NK-92 treated with Interleukin-12 subunit alpha and Interleukin-12 subunit beta, amount 100 ng/mL, for 24 hours (cell line): ENCODE results near the gene TRERF1.
A peak's percentile ranks its signal among the peaks of the same experiment; 100 is the strongest.

Experiments
- DNase-seq: peaks from one replicate; lab custom pipeline; 2025; lab: John Stamatoyannopoulos, UW

TRERF1 gene

DNA sequence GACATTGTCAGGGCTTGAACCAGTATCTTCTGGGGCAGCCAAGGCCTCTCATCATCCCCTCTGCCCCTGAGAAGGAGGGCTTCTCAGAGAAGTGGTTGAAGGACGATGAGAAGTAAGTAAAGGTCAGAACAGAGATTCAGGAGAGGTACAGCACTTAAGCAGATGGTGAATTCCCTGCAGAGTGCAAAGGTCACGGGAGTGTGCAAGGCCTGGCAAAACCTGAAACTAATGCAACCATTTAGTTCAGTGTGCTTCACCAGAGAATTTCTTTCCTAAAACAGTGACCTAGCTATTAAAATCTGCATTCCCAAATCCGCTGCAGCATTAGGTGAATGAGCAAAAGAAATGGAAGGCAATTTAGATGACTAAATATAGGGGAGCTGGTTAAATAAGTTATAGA is 58.4 kb downstream of the TRERF1 start:
- no peak for DNase-seq

DNA sequence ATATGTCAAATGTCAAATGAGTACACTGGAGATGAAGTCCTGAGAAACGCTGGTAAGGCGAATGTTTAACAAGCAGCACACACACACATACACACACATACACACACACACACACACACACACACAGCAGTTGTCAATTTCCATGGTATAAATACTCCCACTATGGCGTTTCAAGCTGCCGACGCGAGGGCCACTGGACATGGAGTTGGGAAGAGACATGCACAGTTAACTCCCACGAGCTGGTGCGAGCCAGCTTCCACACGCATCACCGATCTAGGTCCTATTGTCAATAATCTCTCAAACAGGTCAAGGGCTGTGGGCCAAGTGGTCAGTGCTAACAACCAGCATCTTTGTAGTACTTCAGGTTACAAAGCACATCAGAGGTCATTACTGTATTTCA is 58.9 kb downstream of the TRERF1 start:
- DNase-seq = no peak

DNA sequence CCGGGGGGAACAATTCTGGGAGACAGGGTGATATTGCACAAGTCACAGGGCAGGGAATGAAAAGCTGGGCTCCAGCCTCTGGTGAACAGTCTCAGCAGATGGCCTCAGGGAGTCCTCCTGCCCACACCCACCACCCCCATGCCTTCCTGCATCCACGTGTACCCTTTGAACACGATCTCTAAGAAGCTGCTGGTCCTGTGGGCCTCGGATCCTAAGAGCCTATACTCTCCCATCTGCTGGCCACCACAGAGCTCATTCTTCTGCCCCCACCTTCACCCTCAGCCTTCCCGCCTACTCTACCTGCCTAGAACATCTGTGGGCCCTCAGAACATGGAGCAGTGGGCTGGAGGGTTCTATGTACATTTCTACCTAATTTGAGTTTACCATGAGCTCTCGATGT is 60.3 kb downstream of the TRERF1 start:
- DNase-seq = no peak

DNA sequence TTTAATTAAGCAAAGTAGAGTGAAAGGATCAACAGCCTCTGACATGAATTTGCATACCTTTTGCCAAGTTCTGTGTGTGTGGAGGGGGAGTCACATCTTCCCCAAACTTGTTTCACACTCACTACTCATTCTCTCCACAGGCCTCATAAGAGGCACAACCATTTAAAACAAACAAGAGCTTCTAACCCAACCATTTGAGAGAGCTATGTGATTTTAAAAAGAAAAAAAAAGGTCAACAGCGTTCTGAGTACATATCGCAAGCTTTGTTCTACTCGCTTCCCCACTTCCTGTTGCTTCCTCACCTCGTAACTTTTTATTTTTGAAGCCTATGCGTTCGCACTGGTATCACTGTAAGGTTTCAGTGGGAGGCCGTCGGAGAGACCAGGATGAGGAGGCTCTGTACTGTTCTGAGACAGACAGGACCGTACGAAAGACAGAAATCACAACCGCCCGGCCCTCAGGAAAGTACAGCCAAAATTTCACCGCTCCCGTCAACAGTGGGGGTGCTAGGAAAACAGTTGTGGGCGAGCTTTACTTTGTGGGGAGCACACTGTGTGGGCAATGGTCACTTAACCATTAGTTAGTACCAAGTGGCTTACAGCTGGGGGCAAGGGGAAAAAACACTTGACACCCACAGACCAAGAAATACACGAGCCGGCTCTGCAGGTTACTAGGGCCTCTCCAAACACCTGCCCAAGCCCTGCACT is 61.3 kb downstream of the TRERF1 start:
- DNase-seq = peak; percentile 41

DNA sequence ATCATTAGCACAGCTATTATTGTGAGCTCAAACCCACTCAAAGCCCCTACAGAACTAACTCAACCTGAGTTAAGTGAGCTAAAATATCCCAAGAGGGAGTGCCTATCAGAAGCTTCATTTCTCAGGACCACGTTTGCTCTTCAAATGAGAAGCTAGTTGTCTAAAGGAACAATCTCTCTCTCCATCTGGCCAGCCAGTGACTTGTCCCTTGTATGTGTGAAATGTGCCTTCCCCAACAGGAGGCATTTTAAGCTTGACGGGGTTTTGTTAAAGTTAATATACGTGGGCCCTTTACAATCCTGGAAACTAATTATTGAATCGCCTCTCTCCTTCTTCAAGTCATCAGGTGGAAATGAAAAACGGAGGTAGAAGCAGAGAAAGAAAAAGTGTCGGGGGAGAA is 62.0 kb downstream of the TRERF1 start:
- DNase-seq = no peak

DNA sequence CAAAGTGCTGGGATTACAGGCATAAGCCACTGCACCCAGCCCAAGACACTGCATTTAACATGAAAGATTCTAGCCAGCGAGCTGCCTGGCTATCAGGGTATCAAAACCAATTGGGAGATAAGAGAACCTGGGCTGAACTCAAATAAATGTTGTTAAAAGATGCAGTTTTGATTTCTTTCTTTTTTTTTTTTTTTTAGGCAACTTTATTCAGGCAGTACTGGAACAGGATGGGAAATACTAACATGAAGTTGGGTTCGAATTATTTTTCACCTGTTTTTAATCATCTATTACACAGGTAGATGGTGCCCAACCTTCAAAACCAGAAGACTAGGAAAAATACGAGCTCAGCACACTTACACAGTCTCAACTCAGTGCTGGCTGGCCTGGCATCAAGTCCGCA is 63.7 kb downstream of the TRERF1 start:
- DNase-seq = no peak

DNA sequence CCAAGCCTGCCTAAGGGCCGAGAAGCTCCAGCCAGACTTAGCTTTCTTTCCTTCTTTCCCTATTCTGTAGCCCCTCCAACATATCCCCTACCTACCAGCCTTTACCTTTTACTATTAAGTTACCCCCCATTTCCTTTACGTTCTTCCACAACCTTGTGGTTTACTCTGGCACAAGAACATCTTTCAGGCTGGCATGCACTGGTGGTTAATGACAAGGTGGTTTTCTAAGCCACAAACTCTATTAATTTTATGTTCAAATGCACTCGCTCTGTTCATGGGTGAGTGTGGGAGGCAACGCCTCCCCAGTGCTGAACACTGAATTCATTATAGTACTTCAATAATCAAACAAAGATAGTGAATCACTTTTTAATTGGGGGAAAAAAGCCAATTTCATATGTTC is 64.4 kb downstream of the TRERF1 start:
- DNase-seq = peak; percentile 15

DNA sequence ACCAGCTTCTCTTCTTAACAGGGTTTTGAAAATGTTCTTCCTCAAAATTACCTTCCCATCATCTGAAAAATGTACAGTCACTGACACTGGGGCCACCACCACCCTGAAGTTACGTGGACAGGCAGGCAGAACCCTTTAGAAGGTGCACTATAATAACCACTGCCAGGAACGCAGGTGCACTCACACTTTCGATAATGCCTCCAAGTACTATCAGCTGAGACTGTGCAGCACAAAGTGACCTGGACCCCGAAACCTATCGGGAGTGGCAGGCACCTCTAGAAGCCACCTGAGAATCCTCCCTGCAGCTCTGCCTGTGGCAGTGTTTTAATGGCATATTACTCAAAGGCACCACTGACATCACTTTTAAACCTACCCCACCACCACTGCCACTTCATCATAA is 66.4 kb downstream of the TRERF1 start:
- DNase-seq = no peak

DNA sequence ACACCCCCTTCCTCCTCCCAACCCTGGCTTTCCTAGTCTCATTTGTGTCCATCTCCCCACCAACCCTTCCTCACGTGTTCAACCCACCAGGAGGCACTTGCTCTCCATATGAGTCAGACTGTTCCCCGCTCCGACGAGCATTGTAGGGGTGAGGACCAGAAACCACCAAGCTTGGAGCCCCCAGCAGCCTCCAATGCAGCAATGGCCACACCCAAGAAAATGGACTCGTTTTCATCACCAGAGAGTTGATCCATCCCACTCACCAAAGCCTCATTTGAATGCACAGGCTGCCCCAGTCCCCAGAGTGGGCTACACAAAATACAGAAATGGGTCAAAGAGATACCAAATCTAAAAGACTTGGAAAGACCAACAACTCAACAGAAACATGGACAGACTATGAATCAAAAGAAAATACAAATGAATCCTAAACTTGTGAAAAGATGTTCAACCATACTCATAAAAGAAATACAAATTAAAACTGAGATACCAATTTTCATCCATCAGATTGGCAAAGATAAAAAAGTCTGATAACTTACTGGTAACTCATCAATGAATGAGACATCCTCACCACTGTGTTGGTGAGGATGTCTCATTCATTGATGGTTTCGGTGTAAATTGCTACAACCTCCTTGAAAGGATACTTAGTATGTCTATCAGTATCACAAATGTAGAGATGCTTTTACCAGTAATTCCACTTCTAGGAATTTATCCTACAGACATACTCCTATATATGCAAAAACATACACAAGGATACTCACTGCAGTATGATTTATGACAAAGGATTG is 68.1 kb downstream of the TRERF1 start:
- no peak for DNase-seq

DNA sequence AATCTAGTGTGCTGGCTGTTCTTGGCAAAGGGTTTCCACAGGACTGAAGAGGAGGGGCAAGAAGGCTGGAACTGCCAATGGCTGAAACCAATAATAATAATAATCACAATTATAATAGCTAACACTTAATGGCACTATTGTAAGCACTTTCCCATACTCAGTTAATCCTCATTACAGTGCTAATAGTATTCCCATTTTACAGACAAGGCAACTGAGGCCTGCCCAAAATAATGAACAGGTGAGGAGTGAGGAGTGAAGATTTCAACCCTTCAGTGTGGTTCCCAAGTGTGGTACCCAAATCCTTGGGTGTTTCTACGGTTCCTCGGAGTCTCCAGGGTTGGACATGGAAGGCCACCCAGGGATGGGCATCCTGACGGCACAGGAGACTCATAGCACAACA is 69.9 kb downstream of the TRERF1 start:
- DNase-seq = no peak

DNA sequence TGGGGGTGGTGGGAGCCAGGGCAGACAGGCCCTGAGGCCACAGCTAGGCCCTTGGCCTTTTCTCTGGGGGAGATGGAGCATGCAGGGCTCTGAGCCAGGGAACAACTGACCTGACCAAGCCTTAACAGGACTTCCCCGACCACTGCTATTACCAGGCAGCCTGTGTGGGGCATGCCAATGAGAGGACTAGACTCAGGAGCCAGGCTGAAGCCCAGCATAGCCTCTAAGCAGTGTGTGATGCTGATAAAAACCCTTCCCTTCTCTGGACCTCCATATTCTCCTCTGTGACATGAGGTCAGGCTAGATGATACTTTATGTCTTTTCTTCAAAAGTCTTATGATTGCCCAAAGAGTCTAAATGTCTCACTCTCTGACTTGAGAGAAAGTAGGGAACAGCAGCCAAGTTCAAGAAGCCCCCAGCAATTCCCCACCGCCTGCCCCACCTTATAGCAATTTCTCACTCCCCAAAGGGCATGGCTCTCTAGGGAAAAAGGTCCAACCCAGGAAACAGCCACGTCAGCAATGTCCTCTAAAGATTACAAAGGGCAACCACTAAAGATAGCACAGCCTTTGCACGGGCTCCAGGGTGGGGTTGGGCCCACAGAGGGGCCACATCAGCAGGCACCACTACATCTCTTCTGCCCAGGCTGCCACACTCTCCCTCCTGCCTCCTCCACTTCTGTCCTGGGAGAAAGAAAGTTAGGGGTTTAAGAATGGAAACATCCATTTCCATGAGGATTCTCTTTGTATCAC is 71.3 kb downstream of the TRERF1 start:
- no peak for DNase-seq

DNA sequence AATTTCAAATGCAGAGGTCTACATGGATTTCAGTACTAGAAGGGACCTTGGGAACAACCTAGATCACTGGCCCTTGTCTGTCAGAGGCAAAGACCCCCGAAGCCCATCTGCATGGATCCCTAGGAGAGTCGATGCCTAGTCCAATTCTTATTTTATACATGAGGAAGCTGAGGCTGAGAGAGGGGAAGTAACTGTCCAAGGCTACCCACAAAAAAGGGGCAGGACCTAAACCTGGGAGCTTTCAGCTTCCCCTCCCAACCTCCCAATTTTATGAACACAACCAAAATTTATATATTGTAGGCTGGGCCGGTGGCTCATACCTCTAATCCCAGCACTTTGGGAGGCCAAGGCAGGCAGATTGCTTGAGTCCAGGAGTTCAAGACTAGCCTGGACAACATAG is 73.2 kb downstream of the TRERF1 start:
- DNase-seq = no peak

DNA sequence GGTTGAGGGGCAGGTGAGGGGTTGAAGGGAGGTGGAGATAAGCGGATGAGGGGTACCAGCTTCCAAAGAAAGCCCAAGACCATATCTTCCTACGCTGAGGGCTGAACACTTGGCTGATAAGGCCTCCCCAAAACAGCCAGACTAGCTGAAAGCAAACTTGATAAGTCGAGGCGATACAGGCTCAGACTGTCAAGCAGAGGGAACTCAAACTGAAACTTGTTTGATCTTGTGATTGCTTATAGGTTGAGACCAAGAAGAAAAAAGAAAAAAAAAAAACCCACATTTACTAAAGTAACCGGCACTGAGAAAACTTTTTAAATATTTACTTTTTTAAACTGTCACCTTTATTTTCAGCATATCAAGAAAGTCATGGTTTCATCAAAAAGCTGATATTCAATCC is 73.6 kb downstream of the TRERF1 start:
- DNase-seq = no peak

DNA sequence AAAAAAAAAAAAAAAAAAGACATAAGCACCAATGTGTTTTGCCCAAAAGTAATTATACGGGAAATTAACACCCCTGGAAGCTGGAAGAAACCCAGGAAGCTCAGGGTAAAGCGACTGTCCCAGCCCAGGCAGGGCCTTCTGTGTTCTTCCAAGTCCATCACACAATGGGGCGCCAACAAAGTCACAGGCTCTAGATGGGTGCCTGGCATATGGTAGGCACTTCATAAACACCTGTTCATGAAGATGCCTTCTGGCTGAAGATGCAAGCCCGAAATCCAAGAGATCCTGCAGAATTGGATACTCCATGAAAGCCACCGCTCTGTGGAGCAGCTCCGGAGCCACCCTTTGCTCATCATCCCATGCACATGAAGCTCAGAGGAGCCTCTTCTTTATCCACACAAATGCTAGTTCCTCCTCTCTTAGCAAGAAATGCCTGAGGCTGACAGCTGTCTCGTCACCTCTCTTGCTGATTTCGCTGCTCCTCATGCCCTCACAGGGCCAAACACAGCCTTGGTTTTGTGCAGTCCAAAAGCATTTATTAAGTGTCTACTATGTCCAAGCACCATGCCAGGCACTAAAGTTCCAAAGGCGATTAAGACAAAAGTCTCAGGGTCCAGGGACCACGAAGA is 76.6 kb downstream of the TRERF1 start:
- no peak for DNase-seq

DNA sequence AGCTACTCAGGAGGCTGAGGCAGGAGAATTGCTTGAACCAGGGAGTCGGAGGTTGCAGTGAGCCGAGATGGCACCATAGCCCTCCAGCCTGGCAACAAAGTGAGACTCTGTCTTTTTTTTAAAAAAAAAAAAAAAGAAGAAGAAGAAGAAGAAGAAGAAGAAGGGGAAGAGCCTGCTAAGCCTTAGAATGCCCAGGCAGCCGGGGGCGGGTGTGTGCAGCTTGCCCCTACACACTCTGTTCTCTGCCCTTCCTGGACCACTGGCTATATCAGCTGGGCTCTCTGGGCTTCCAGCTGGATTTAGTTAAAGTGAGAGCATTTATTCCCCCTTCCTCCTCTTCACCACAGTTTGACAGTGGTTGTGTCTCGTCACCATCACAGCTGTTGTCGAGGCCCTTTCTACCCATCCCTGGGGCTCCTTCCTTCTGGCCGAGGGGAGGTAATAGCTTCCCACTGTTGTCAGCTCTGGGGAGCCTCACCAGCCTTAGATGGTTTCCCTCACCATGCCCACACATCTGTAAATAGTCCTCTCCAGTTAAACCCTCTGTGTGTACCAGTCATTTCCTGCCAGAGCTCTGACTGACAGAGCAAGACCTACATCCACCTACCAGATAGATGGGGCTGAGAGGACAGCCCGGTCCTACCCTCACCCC is 77.6 kb downstream of the TRERF1 start:
- no peak for DNase-seq

DNA sequence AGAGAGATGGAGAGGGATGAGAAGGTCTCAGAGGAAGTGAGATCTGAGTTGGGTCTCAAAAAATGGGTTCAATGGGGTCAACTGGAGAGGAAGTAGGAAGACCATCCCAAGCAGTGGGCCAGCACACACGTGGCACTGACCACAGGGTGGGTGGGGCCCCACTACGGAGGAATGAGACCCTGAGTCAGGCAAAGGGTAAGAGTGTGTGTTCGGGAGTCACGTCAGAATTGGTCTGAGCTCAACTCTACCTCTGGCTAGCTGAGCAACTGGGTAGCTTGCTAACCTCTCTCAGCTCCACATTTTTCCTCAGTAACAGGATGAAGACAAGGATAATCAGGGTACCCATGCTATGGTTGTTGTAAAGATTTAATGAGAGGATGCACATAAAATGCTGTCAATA is 79.0 kb downstream of the TRERF1 start:
- no peak for DNase-seq

DNA sequence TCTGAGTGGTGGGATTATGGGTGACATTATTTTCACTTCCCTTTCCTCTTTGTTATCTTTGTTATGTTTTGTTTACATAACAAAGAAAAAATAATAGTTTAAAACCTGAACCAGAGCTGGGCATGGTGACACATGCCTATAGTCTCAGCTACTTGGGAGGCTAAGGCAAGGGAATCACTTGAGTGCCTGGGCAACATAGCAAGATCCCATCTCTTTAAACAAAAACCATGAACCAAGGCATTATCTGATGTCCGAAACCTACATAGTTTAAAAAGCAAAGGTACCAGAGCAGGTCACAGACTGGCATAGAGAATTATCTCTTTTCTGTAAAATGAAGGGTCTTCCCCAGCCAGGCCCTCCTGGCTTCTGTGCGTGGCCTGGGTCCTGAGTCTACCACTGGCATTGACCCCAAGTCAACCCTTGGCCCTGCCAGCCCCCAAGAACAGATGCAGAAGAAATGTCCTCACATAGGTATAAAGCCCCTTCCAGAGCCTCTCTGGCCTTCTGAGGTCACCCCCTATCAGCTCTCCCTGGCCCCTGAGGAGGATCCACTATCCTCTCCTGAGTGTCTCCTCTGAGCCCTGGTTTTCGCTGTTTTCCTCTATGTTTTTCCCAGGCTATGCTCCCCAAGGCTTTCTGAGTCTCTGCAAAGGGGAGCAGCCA is 81.3 kb downstream of the TRERF1 start:
- no peak for DNase-seq

DNA sequence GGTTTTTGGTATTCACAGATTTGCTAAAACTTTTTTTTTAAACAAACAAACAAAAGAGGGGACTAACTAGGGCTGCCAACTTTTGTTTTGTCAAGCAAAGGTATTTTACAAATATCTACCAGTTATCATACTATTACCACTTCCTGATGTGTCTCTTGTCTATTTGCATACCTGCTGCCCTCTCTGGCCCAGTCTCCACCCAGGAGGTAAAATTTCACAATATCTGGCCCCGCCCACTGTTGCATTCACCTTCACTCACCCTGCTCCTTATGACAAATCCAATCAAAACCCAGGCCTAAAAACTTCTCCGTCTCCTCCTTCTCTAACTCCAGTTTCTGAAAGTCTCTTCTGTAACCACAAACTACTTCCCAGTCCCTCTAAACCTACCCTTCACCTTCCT is 82.2 kb downstream of the TRERF1 start:
- peak; percentile 51 for DNase-seq

DNA sequence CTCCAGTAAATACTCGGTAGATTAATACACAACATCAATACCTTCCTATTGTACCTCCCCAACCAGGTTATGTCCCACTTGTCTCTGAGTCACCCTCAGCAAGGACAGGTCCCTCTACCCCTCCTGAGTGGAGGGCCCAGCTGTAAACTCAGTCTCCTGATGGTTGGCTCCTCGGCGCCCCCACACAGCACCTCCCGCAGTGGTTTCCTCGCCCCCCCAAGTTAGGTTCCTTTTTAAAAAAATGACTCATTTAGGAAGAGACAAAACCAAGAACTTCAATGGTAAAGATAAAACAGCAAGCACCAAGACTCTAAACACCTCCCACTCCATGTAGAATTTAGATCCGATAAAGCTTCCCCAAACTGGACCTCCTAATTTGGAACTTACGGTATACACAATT is 83.5 kb downstream of the TRERF1 start:
- peak; percentile 56 for DNase-seq

DNA sequence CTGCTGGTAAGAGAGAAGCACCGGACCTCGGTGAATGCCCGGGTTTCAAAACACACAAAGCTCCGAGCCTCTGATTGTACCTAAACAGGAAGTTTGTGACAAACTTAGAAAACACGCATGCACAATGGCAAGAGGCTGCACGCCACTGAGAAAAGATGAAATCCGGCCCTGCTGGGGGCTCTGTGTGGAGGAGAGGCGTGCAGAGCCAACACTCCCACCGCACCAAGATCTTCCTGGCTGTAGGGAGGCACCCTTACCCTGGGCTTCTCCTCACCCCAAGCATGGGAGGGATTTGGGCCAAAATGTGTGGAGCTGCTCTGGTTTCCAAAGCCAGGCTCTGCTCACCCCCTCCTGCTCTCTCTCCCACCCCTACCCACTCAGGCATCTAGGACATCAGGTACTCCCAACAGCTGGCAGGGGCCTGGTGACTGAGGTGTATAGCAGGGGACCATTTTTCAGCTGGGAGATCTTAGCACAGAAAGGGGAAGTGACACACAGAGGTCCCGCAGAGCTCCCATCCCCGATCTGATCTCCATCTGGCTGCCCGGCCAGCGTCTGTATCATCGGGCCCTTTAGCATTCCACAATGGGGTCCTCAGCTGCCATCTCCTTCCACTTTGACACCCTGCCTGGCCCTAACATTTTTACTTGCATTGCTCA is 84.2 kb downstream of the TRERF1 start:
- peak; percentile 32 for DNase-seq

DNA sequence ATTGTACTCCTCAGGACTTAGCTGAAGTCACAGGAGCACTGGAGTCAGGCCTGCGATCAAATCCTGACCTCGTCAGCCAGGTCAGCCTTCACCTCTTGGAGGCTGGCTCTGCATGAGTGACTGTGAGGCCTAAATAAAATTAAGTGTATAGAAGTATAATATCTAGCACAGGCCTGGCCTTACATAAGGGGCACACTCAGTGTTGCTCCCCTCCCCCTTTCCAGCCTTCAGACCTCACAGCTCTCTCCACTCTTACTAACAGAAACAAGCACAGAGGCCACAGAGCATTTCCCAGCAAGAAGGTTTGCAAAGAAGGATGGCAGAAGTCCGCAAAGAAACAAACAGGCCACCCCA is 84.8 kb downstream of the TRERF1 start:
- no peak for DNase-seq
